ENCODE data around the gene TSKU. TPM values are rescaled to one million over a fixed set of nuclear protein-coding genes. Genes with fewer than 3 reads are reported as not detected.
A peak's percentile ranks its signal among the peaks of the same experiment; 100 is the strongest.

TSKU gene
- total and polyA plus RNA-seq, 2 experiments from 2014 or later, result 30.6 to 30.8 TPM

GRCh38 chr11:76807206-76807875 is 24.2 kb downstream of the TSKU start:
- H3F3A ChIP-seq (ENCODE audit: insufficient read depth), result peaks cover 16% of the 10 kb centered on the region
- H3K27me3 ChIP-seq (replicated peaks; ENCODE audit: insufficient read depth), result no peaks in the 10 kb centered on the region
- DNase-seq, result peak; percentile 90
- TF ChIP-seq EZH2phosphoT487 (IDR thresholded peaks at IDR 0.05; ENCODE audit: insufficient read depth, low read depth) (no peak), EZH2 (IDR thresholded peaks at IDR 0.05; ENCODE audit: insufficient read depth, poor library complexity, severe bottlenecking) (no peak)
- H3K4me2 ChIP-seq (ENCODE audit: unreplicated experiment), result peak overlapping the region; percentile 81
- peaks cover 31% of the 10 kb centered on the region for H3K4me1 ChIP-seq (ENCODE audit: insufficient read depth)
- no peaks in the 10 kb centered on the region for H3K79me2 ChIP-seq (ENCODE audit: insufficient read depth)
- peak overlapping the region; percentile 60 for H3K4me3 ChIP-seq
- no peaks in the 10 kb centered on the region for H3K9me2 ChIP-seq (ENCODE audit: insufficient read depth)
- H4K20me1 ChIP-seq (ENCODE audit: insufficient read depth), result no peaks in the 10 kb centered on the region
- no peak overlapping the region; the same call in 1 of the 2 replicates for H3K27ac ChIP-seq
- no peaks in the 10 kb centered on the region for H3K36me3 ChIP-seq (ENCODE audit: low read depth)
- H3K9ac ChIP-seq, result peak overlapping the region; percentile 54
- no peaks in the 10 kb centered on the region for H3K9me3 ChIP-seq (ENCODE audit: low read depth)
- in situ Hi-C loops (cut with MboI), result no loop called here
- 2 to 3% methylated on average over 17 to 19 of the region's 19 CpGs for WGBS, 2 experiments (ENCODE audit: low coverage in 1 of 2, low lambda C conversion rate in 2 of 2, missing lambda C conversion rate in 2 of 2)
- peak overlapping the region; percentile 85 for H2AFZ ChIP-seq

DNA sequence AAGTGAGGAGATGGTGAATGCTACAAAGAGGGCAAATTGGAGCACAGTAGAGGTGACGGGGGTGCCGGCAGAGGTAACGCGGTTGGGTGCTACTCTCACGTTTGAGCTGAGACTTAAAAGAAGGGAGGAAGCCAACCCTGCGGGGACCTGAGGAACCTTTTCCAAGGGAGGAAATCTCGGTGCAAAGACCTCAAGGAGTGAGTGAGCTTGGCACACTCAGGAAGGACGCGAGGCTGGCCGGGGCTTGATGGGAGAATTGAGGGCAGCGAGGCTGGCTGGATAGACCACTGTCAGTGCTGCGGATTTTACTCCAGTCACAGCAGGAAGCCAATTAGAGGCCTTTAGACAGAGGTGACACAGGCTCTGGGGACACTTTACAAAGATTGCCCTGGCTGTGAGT is 25.0 kb downstream of the TSKU start:
- Histone ChIP-seq H3K4me1 (ENCODE audit: insufficient read depth) (peaks cover 23% of the 10 kb centered on the region), H2AFZ (no peak overlapping the region), H4K20me1 (ENCODE audit: insufficient read depth) (no peaks in the 10 kb centered on the region), H3K4me3 (no peak overlapping the region), H3K79me2 (ENCODE audit: insufficient read depth) (no peaks in the 10 kb centered on the region), H3K27me3 (replicated peaks; ENCODE audit: insufficient read depth) (no peaks in the 10 kb centered on the region), H3K27ac (no peak overlapping the region), H3K4me2 (ENCODE audit: unreplicated experiment) (no peak overlapping the region), H3K9me2 (ENCODE audit: insufficient read depth) (no peaks in the 10 kb centered on the region), H3K9ac (no peak overlapping the region), H3F3A (ENCODE audit: insufficient read depth) (peaks cover 11% of the 10 kb centered on the region), H3K36me3 (ENCODE audit: low read depth) (no peaks in the 10 kb centered on the region), H3K9me3 (ENCODE audit: low read depth) (no peaks in the 10 kb centered on the region)
- in situ Hi-C loops (cut with MboI), result no loop called here
- no peak for DNase-seq
- TF ChIP-seq EZH2 (IDR thresholded peaks at IDR 0.05; ENCODE audit: insufficient read depth, poor library complexity, severe bottlenecking) (no peak), EZH2phosphoT487 (IDR thresholded peaks at IDR 0.05; ENCODE audit: insufficient read depth, low read depth) (no peak)
- 96 to 98% methylated on average over 12 of the region's 12 CpGs for WGBS, 2 experiments (ENCODE audit: low coverage in 1 of 2, low lambda C conversion rate in 2 of 2, missing lambda C conversion rate in 2 of 2)

- H3K36me3 ChIP-seq (ENCODE audit: low read depth), result no peaks in the 10 kb centered on the region
- 71 to 74% methylated on average over 5 of the region's 5 CpGs for WGBS, 2 experiments (ENCODE audit: low coverage in 1 of 2, low lambda C conversion rate in 2 of 2, missing lambda C conversion rate in 2 of 2)
- H3K27ac ChIP-seq, result no peak overlapping the region
- no peaks in the 10 kb centered on the region for H3K27me3 ChIP-seq (replicated peaks; ENCODE audit: insufficient read depth)
- TF ChIP-seq EZH2phosphoT487 (IDR thresholded peaks at IDR 0.05; ENCODE audit: insufficient read depth, low read depth) (no peak), EZH2 (IDR thresholded peaks at IDR 0.05; ENCODE audit: insufficient read depth, poor library complexity, severe bottlenecking) (no peak)
- no peak overlapping the region for H3K9ac ChIP-seq
- DNase-seq, result no peak
- in situ Hi-C loops (cut with MboI), result no loop called here
- H3K9me3 ChIP-seq (ENCODE audit: low read depth), result no peaks in the 10 kb centered on the region
- H3K79me2 ChIP-seq (ENCODE audit: insufficient read depth), result no peaks in the 10 kb centered on the region
- no peak overlapping the region for H3K4me2 ChIP-seq (ENCODE audit: unreplicated experiment)
- no peaks in the 10 kb centered on the region for H3K9me2 ChIP-seq (ENCODE audit: insufficient read depth)
- peaks cover 15% of the 10 kb centered on the region; the same call in 1 of the 2 replicates for H3K4me1 ChIP-seq (ENCODE audit: insufficient read depth)
- H3F3A ChIP-seq (ENCODE audit: insufficient read depth), result peaks cover 5% of the 10 kb centered on the region; the same call in 1 of the 2 replicates
- no peaks in the 10 kb centered on the region for H4K20me1 ChIP-seq (ENCODE audit: insufficient read depth)
- no peak overlapping the region for H3K4me3 ChIP-seq
- H2AFZ ChIP-seq, result no peak overlapping the region
Observed at GRCh38 chr11:76808996-76809395, 25.8 kb downstream of the TSKU start.

GRCh38 chr11:76810151-76810853 is 27.1 kb downstream of the TSKU start:
- H3K4me2 ChIP-seq (ENCODE audit: unreplicated experiment), result no peak overlapping the region
- WGBS, 2 experiments (ENCODE audit: low coverage in 1 of 2, low lambda C conversion rate in 2 of 2, missing lambda C conversion rate in 2 of 2), result 61 to 64% methylated on average over 11 of the region's 11 CpGs
- no peaks in the 10 kb centered on the region for H4K20me1 ChIP-seq (ENCODE audit: insufficient read depth)
- peak overlapping the region; percentile 53; the same call in 1 of the 2 replicates for H2AFZ ChIP-seq
- DNase-seq, result peak; percentile 57
- no peaks in the 10 kb centered on the region for H3K79me2 ChIP-seq (ENCODE audit: insufficient read depth)
- no peaks in the 10 kb centered on the region for H3K9me3 ChIP-seq (ENCODE audit: low read depth)
- TF ChIP-seq EZH2phosphoT487 (IDR thresholded peaks at IDR 0.05; ENCODE audit: insufficient read depth, low read depth) (no peak), EZH2 (IDR thresholded peaks at IDR 0.05; ENCODE audit: insufficient read depth, poor library complexity, severe bottlenecking) (no peak)
- in situ Hi-C loops (cut with MboI), result loop anchor here (10.0 kb wide), 2 partner anchors 104 to 214 kb away; no protein-coding TSS in a partner anchor
- no peak overlapping the region for H3K27ac ChIP-seq
- H3K9ac ChIP-seq, result no peak overlapping the region
- no peaks in the 10 kb centered on the region for H3K9me2 ChIP-seq (ENCODE audit: insufficient read depth)
- H3K4me3 ChIP-seq, result no peak overlapping the region
- no peaks in the 10 kb centered on the region for H3K36me3 ChIP-seq (ENCODE audit: low read depth)
- 0 out of 2 replicates have a peak, but pooled peaks cover 7% of the 10 kb centered on the region for H3K4me1 ChIP-seq (ENCODE audit: insufficient read depth)
- H3K27me3 ChIP-seq (replicated peaks; ENCODE audit: insufficient read depth), result no peaks in the 10 kb centered on the region
- H3F3A ChIP-seq (ENCODE audit: insufficient read depth), result peaks cover 5% of the 10 kb centered on the region; the same call in 1 of the 2 replicates
